ENCODE data around the gene SS18L1.

The SS18L1 gene

GRCh38 chr20:62226707-62227590 lies 83.4 kb downstream of the SS18L1 start:
- DNase-seq (ENCODE audit: low read depth in 3 of 3) = no peak

- DNase-seq (ENCODE audit: low read depth in 3 of 3) = no peak
Observed at GRCh38 chr20:62227591-62227976, 84.0 kb downstream of the SS18L1 start.

- no peak for DNase-seq (ENCODE audit: low read depth in 3 of 3)
Observed at GRCh38 chr20:62227977-62228958, 84.7 kb downstream of the SS18L1 start.

- no peak for DNase-seq (ENCODE audit: low read depth in 3 of 3)
Observed at GRCh38 chr20:62228982-62229545, 85.5 kb downstream of the SS18L1 start.

- DNase-seq (ENCODE audit: low read depth in 3 of 3) = no peak
Observed at GRCh38 chr20:62229667-62230066, 86.1 kb downstream of the SS18L1 start.

GRCh38 chr20:62230276-62230675 lies 86.7 kb downstream of the SS18L1 start:
- no peak for DNase-seq (ENCODE audit: low read depth in 3 of 3)

GRCh38 chr20:62230696-62231095 lies 87.1 kb downstream of the SS18L1 start:
- no peak for DNase-seq (ENCODE audit: low read depth in 3 of 3)

GRCh38 chr20:62231292-62231691 lies 87.7 kb downstream of the SS18L1 start:
- DNase-seq (ENCODE audit: low read depth in 3 of 3) = no peak

Data from stimulated activated CD4-positive, alpha-beta T cell treated with anti-CD3 and anti-CD28 coated beads, TNF-alpha, amount 100 ng/mL, for 4 hours (primary cell).